SK-N-SH (cell line): ENCODE results near the gene AXIN1. TPM values are rescaled to one million over a fixed set of nuclear protein-coding genes. Genes with fewer than 3 reads are reported as not detected.

Experiments used
- CTCF ChIA-PET: fragments of 300-600, 350-600 bp; formaldehyde crosslinking; extraction: SDS; loops from one replicate; lab custom pipeline; 2021; lab: Yijun Ruan, JAX
- POLR2A ChIA-PET: fragments of 350-600 bp; sonication (Branson Sonifier 250); formaldehyde crosslinking; extraction: SDS; loops from one replicate; lab custom pipeline; 2020; ENCODE audit warnings: antibody characterized with exemption, inconsistent platforms; lab: Yijun Ruan, JAX
- DNase-seq: peaks from one replicate; pipeline ENCODE4 v3.0.0; 2012
- H2AFZ ChIP-seq: fragments of 200-600 bp; sonication (generic); 2 replicates; pipeline ENCODE4 v1.8.1; 2016; ENCODE audit warnings: antibody characterized with exemption, mild to moderate bottlenecking, low read depth
- H3F3A ChIP-seq: fragments of 200-600 bp; sonication (generic); replicated peaks from 2 replicates; pipeline ENCODE3; 2016; ENCODE audit warnings: antibody characterized with exemption, mild to moderate bottlenecking; ENCODE audit not compliant: insufficient read depth
- H3K27ac ChIP-seq, 2 experiments: fragments of 200-500 bp in 1 of 2; fragments of 200-600 bp in 1 of 2; sonication (Bioruptor generic) in 1 of 2; sonication (generic), shearing (Covaris generic) in 1 of 2; 2 replicates each; pipeline versions ENCODE4 v1.5.1 to v1.6.1; 2014 to 2016; ENCODE audit warnings: low read depth in 2 of 2, inconsistent platforms in 1 of 2, low read length in 1 of 2, mild to moderate bottlenecking in 1 of 2, mixed read lengths in 1 of 2
- H3K27me3 ChIP-seq: fragments of 200-600 bp; sonication (generic), shearing (Covaris generic); 2 replicates; pipeline ENCODE4 v1.6.1; 2016; ENCODE audit warnings: mixed run types; ENCODE audit not compliant: insufficient read depth
- H3K36me3 ChIP-seq, 2 experiments: fragments of 200-500 bp in 1 of 2; fragments of 200-600 bp in 1 of 2; sonication (Bioruptor generic) in 1 of 2; sonication (generic) in 1 of 2; replicated peaks in 1 of 2; 2 replicates each; pipeline versions ENCODE3 to v1.5.1; 2014 to 2016; ENCODE audit warnings: low read length in 1 of 2, mild to moderate bottlenecking in 1 of 2; ENCODE audit not compliant: insufficient read depth in 2 of 2, control insufficient read depth in 1 of 2
- H3K4me1 ChIP-seq, 2 experiments: fragments of 200-500 bp in 1 of 2; fragments of 200-600 bp in 1 of 2; sonication (Bioruptor generic) in 1 of 2; sonication (generic), shearing (Covaris generic) in 1 of 2; 2 replicates each; pipeline versions ENCODE4 v1.5.1 to v1.6.1; 2014 to 2016; ENCODE audit warnings: low read depth in 1 of 2, low read length in 1 of 2, mixed run types in 1 of 2; ENCODE audit not compliant: insufficient read depth in 2 of 2, control insufficient read depth in 1 of 2
- H3K4me2 ChIP-seq: fragments of 200-600 bp; sonication (generic), shearing (Covaris generic); 2 replicates; pipeline ENCODE4 v1.6.1; 2017; ENCODE audit warnings: mixed run types
- H3K4me3 ChIP-seq, 2 experiments: fragments of 200-500 bp in 1 of 2; fragments of 200-600 bp in 1 of 2; sonication (Bioruptor generic) in 1 of 2; sonication (generic), shearing (Covaris generic) in 1 of 2; 2 replicates each; pipeline versions ENCODE4 v1.5.1 to v1.8.1; 2014 to 2016; ENCODE audit warnings: low read depth in 2 of 2, inconsistent platforms in 1 of 2, low read length in 1 of 2, mild to moderate bottlenecking in 1 of 2, mixed read lengths in 1 of 2, moderate library complexity in 1 of 2
- H3K79me2 ChIP-seq: fragments of 200-600 bp; sonication (generic); 2 replicates; pipeline ENCODE4 v1.8.1; 2017; ENCODE audit warnings: mild to moderate bottlenecking; ENCODE audit not compliant: insufficient read depth
- H3K9ac ChIP-seq: fragments of 200-600 bp; sonication (generic); 2 replicates; pipeline ENCODE4 v1.6.1; 2017; ENCODE audit warnings: mixed run types
- H3K9me2 ChIP-seq: fragments of 200-600 bp; sonication (generic); 2 replicates; pipeline ENCODE4 v1.6.1; 2017; ENCODE audit warnings: mixed run types
- H3K9me3 ChIP-seq: fragments of 200-600 bp; sonication (generic); 2 replicates; pipeline ENCODE4 v1.6.1; 2017; ENCODE audit warnings: mixed run types, mild to moderate bottlenecking, moderate library complexity
- H4K20me1 ChIP-seq: fragments of 200-600 bp; sonication (generic); 2 replicates; pipeline ENCODE4 v1.6.1; 2017; ENCODE audit warnings: mild to moderate bottlenecking, mixed run types; ENCODE audit not compliant: insufficient read depth
- CTCF ChIP-seq: fragments of 200-600 bp; sonication (generic); IDR thresholded peaks from 2 replicates; pipeline ENCODE4 v1.6.1; 2017; ENCODE audit warnings: antibody characterized with exemption, mild to moderate bottlenecking, moderate library complexity
- ELF1 ChIP-seq: IDR thresholded peaks from 2 replicates; pipeline ENCODE4 v1.4.0; 2012
- EP300 ChIP-seq, 2 experiments: IDR thresholded peaks; 2 replicates each; pipeline versions ENCODE4 v1.4.0 to v1.6.1; 2012; ENCODE audit warnings: borderline replicate concordance in 1 of 2, low read depth in 1 of 2, low read length in 1 of 2
- FOSL2 ChIP-seq: IDR thresholded peaks from 2 replicates; pipeline ENCODE4 v1.4.0; 2012; ENCODE audit warnings: low read depth, mild to moderate bottlenecking, moderate library complexity, borderline replicate concordance
- FOXM1 ChIP-seq: IDR thresholded peaks from 2 replicates; pipeline ENCODE4 v1.4.0; 2012; ENCODE audit warnings: low read depth, mild to moderate bottlenecking
- GABPA ChIP-seq: IDR thresholded peaks from 2 replicates; pipeline ENCODE4 v1.4.0; 2012; ENCODE audit warnings: low read depth, mild to moderate bottlenecking
- GATA2 ChIP-seq: sonication (generic); formaldehyde crosslinking; IDR thresholded peaks from 2 replicates; pipeline ENCODE4 v1.5.0; 2020; ENCODE audit warnings: mild to moderate bottlenecking, missing genetic modification reagents
- IRF3 ChIP-seq: fragments of 150-350 bp; IDR thresholded peaks from 2 replicates; pipeline ENCODE4 v1.6.1; 2016; ENCODE audit warnings: mild to moderate bottlenecking, low read depth, low read length
- NFIC ChIP-seq: IDR thresholded peaks from 2 replicates; pipeline ENCODE4 v1.4.0; 2012; ENCODE audit warnings: borderline replicate concordance
- PBX3 ChIP-seq: IDR thresholded peaks from 2 replicates; pipeline ENCODE4; 2012
- RAD21 ChIP-seq: IDR thresholded peaks from 2 replicates; pipeline ENCODE4 v1.6.1; 2012; ENCODE audit warnings: mild to moderate bottlenecking, low read length
- RCOR1 ChIP-seq: fragments of 150-350 bp; IDR thresholded peaks from 2 replicates; pipeline ENCODE4 v1.6.1; 2017; ENCODE audit warnings: antibody characterized with exemption, low read length
- RXRA ChIP-seq: IDR thresholded peaks from 2 replicates; pipeline ENCODE4 v1.4.0; 2012; ENCODE audit warnings: low read depth, mild to moderate bottlenecking, borderline replicate concordance
- SIN3A ChIP-seq: IDR thresholded peaks from 2 replicates; pipeline ENCODE4 v1.6.1; 2012; ENCODE audit warnings: low read depth, mild to moderate bottlenecking, low read length, moderate library complexity, borderline replicate concordance
- SMC3 ChIP-seq: IDR thresholded peaks from 2 replicates; pipeline ENCODE4 v1.6.1; 2012; ENCODE audit warnings: low read depth, low read length, improper control_type of control experiment
- TEAD4 ChIP-seq: IDR thresholded peaks from 2 replicates; pipeline ENCODE4 v1.4.0; 2012; ENCODE audit warnings: mild to moderate bottlenecking, borderline replicate concordance; ENCODE audit not compliant: insufficient read depth
- WGBS: methylation state at CpG from one replicate; pipeline ENCODE4 v1.1.6; 2017; ENCODE audit warnings: low lambda C conversion rate; 5-methylcytosine and 5-hydroxymethylcytosine counted together
- polyA plus RNA-seq, 3 experiments: library from polyadenylated mRNA; depleted of rRNA; stranded (reverse); fragments of >200 nt; gene quantifications; 2 replicates each; pipeline ENCODE4 v1.2.3, GENCODE V29; 2012

AXIN1 gene
- polyA plus RNA-seq, 1 of the 3 experiments (the other 2 are of a cell fraction): 19.9 TPM

- Histone ChIP-seq H3K4me1 (no peaks in the 10 kb centered on the region), H3K36me3 (peaks cover 0 to 47% of the 10 kb centered on the region in 2 experiments), H4K20me1 (no peaks in the 10 kb centered on the region), H3K79me2 (no peaks in the 10 kb centered on the region), H2AFZ (no peak overlapping the region)
- POLR2A ChIA-PET: no interaction called here
- WGBS: 94% methylated on average over 16 of the region's 25 CpGs
- CTCF ChIA-PET: no interaction called here
- TF ChIP-seq PBX3: no peak
- no peak for TF ChIP-seq RXRA
- no peak for TF ChIP-seq NFIC
- TF ChIP-seq ELF1: no peak
- no peak for TF ChIP-seq RAD21
- TF ChIP-seq SIN3A: no peak
- no peak for TF ChIP-seq EP300 (IDR thresholded peaks at IDR 0.05; ENCODE audit: borderline replicate concordance in 1 of 2, low read depth in 1 of 2, low read length in 1 of 2)
- no peak for TF ChIP-seq SMC3
- no peak for TF ChIP-seq RCOR1
- TF ChIP-seq CTCF: no peak
- no peak for TF ChIP-seq TEAD4
- no peak for TF ChIP-seq FOSL2
- TF ChIP-seq GATA2 (CRISPR knock-in tag): no peak
- no peak for TF ChIP-seq GABPA
- TF ChIP-seq FOXM1: no peak
- no peak for TF ChIP-seq IRF3
- TF ChIP-seq, all 33 proteins: peak for 0
- H3K9me2 ChIP-seq: no peaks in the 10 kb centered on the region
- H3K4me2 ChIP-seq: no peak overlapping the region
- no peak for DNase-seq
- H3K9me3 ChIP-seq: no peaks in the 10 kb centered on the region
- H3K27ac ChIP-seq: no peak overlapping the region
- no peaks in the 10 kb centered on the region for H3K27me3 ChIP-seq
- no peaks in the 10 kb centered on the region for H3F3A ChIP-seq
- H3K9ac ChIP-seq: no peak overlapping the region
- no peak overlapping the region for H3K4me3 ChIP-seq
These were observed 62.4 kb downstream of the AXIN1 start for GRCh38 chr16:290015-290680.
